ENCODE results near the gene USP13. TPM values are rescaled to one million over a fixed set of nuclear protein-coding genes. Genes with fewer than 3 reads are reported as not detected.
A peak's percentile ranks its signal among the peaks of the same experiment; 100 is the strongest.

The USP13 gene
- total RNA-seq, 3 donors from 2014 or later (not counting 1 experiment from before 2014, with no cell fraction given), result 2.4 to 5.6 (median 3.0) TPM

- ATAC-seq (no peak), DNase-seq (no peak)
- H3K4me1 Mint-ChIP-seq, result peaks cover 17 to 28% of the 10 kb centered on the region in 2 donors
- Histone ChIP-seq H3K4me3 (ENCODE audit: low read length) (no peak overlapping the region), H3K27me3 (ENCODE audit: control insufficient read depth, insufficient read depth, low read length) (no peaks in the 10 kb centered on the region), H3K9me3 (ENCODE audit: control insufficient read depth, insufficient read depth, low read length) (no peaks in the 10 kb centered on the region), H3K27ac (ENCODE audit: low read length) (no peak overlapping the region), H3K36me3 (ENCODE audit: control insufficient read depth, insufficient read depth, low read length) (no peaks in the 10 kb centered on the region), H3K4me1 (ENCODE audit: control insufficient read depth, insufficient read depth, low read length) (peaks cover 16% of the 10 kb centered on the region)
- intact Hi-C loops (cut with micrococcal nuclease), result no loop called here
- H3K27ac Mint-ChIP-seq, result no peak overlapping the region
- H3K36me3 Mint-ChIP-seq, result no peaks in the 10 kb centered on the region
- no peaks in the 10 kb centered on the region for H3K9me3 Mint-ChIP-seq
- peak overlapping the region; percentile 96 for H3K4me3 Mint-ChIP-seq
- peaks cover 0 to 11% of the 10 kb centered on the region in 2 donors for H3K27me3 Mint-ChIP-seq (ENCODE audit: low read depth in 2 of 2)
- TF ChIP-seq CTCF (IDR thresholded peaks at IDR 0.05), result no peak
- WGBS (ENCODE audit: insufficient coverage), result 100% methylated on average over 1 of the region's 2 CpGs
Measured at GRCh38 chr3:179655236-179655635, 2.4 kb downstream of the USP13 start.

GRCh38 chr3:179658606-179659005 lies 5.8 kb downstream of the USP13 start:
- no peak for TF ChIP-seq CTCF (IDR thresholded peaks at IDR 0.05)
- no peaks in the 10 kb centered on the region for H3K36me3 Mint-ChIP-seq
- DNase-seq (no peak), ATAC-seq (no peak)
- Histone ChIP-seq H3K36me3 (ENCODE audit: control insufficient read depth, insufficient read depth, low read length) (no peaks in the 10 kb centered on the region), H3K27ac (ENCODE audit: low read length) (no peak overlapping the region), H3K27me3 (ENCODE audit: control insufficient read depth, insufficient read depth, low read length) (no peaks in the 10 kb centered on the region), H3K9me3 (ENCODE audit: control insufficient read depth, insufficient read depth, low read length) (no peaks in the 10 kb centered on the region), H3K4me1 (ENCODE audit: control insufficient read depth, insufficient read depth, low read length) (peaks cover 10% of the 10 kb centered on the region), H3K4me3 (ENCODE audit: low read length) (no peak overlapping the region)
- peaks cover 12 to 18% of the 10 kb centered on the region in 2 donors for H3K4me1 Mint-ChIP-seq
- WGBS (ENCODE audit: insufficient coverage), result 100% methylated on average over 1 of the region's 2 CpGs
- H3K27me3 Mint-ChIP-seq (ENCODE audit: low read depth in 2 of 2), result peaks cover 0 to 8% of the 10 kb centered on the region in 2 donors
- intact Hi-C loops (cut with micrococcal nuclease), result no loop called here
- no peaks in the 10 kb centered on the region for H3K9me3 Mint-ChIP-seq
- no peak overlapping the region for H3K27ac Mint-ChIP-seq
- H3K4me3 Mint-ChIP-seq, result no peak overlapping the region

GRCh38 chr3:179660872-179661271 lies 8.0 kb downstream of the USP13 start:
- Histone ChIP-seq H3K27me3 (ENCODE audit: control insufficient read depth, insufficient read depth, low read length) (no peaks in the 10 kb centered on the region), H3K4me3 (ENCODE audit: low read length) (no peak overlapping the region), H3K4me1 (ENCODE audit: control insufficient read depth, insufficient read depth, low read length) (no peaks in the 10 kb centered on the region), H3K36me3 (ENCODE audit: control insufficient read depth, insufficient read depth, low read length) (no peaks in the 10 kb centered on the region), H3K9me3 (ENCODE audit: control insufficient read depth, insufficient read depth, low read length) (no peaks in the 10 kb centered on the region), H3K27ac (ENCODE audit: low read length) (no peak overlapping the region)
- DNase-seq (no peak), ATAC-seq (no peak)
- TF ChIP-seq CTCF (IDR thresholded peaks at IDR 0.05), result no peak
- no CpG with 5 or more reads among the region's 3 CpGs for WGBS (ENCODE audit: insufficient coverage)
- Mint-ChIP-seq H3K4me3 (no peak overlapping the region), H3K36me3 (no peaks in the 10 kb centered on the region), H3K9me3 (no peaks in the 10 kb centered on the region), H3K27me3 (ENCODE audit: low read depth in 2 of 2) (peaks cover 0 to 3% of the 10 kb centered on the region in 2 donors), H3K27ac (no peak overlapping the region), H3K4me1 (peaks cover 0 to 4% of the 10 kb centered on the region in 2 donors)
- intact Hi-C loops (cut with micrococcal nuclease), result no loop called here

GRCh38 chr3:179661777-179662176 lies 8.9 kb downstream of the USP13 start:
- ATAC-seq (no peak), DNase-seq (no peak)
- H3K27me3 Mint-ChIP-seq (ENCODE audit: low read depth in 2 of 2), result no peaks in the 10 kb centered on the region
- peaks cover 0 to 4% of the 10 kb centered on the region in 2 donors for H3K4me1 Mint-ChIP-seq
- WGBS (ENCODE audit: insufficient coverage), result 88% methylated on average over 4 of the region's 4 CpGs
- Histone ChIP-seq H3K4me1 (ENCODE audit: control insufficient read depth, insufficient read depth, low read length) (no peaks in the 10 kb centered on the region), H3K9me3 (ENCODE audit: control insufficient read depth, insufficient read depth, low read length) (no peaks in the 10 kb centered on the region), H3K27me3 (ENCODE audit: control insufficient read depth, insufficient read depth, low read length) (no peaks in the 10 kb centered on the region), H3K4me3 (ENCODE audit: low read length) (no peak overlapping the region), H3K36me3 (ENCODE audit: control insufficient read depth, insufficient read depth, low read length) (no peaks in the 10 kb centered on the region), H3K27ac (ENCODE audit: low read length) (no peak overlapping the region)
- H3K4me3 Mint-ChIP-seq, result no peak overlapping the region
- no peak overlapping the region for H3K27ac Mint-ChIP-seq
- no peak for TF ChIP-seq CTCF (IDR thresholded peaks at IDR 0.05)
- H3K36me3 Mint-ChIP-seq, result no peaks in the 10 kb centered on the region
- H3K9me3 Mint-ChIP-seq, result no peaks in the 10 kb centered on the region
- intact Hi-C loops (cut with micrococcal nuclease), result no loop called here
